Effector memory CD4-positive, alpha-beta T cell (primary cell): ENCODE data around the gene NEO1.

Experiments
- DNase-seq, 3 donors: peaks; one replicate each; pipeline ENCODE4 v3.0.0-alpha.2; 2020
- H3K27ac ChIP-seq: 2 replicates; pipeline ENCODE4 v1.7.0; 2013; ENCODE audit warnings: mild to moderate bottlenecking, low read length, moderate library complexity; ENCODE audit not compliant: insufficient read depth, poor library complexity, severe bottlenecking
- H3K27me3 ChIP-seq: replicated peaks from 2 replicates; pipeline ENCODE4 v1.7.0; 2013; ENCODE audit warnings: mild to moderate bottlenecking, low read length; ENCODE audit not compliant: insufficient read depth, control insufficient read depth, poor library complexity, severe bottlenecking
- H3K36me3 ChIP-seq: 2 replicates; pipeline ENCODE4 v1.7.0; 2013; ENCODE audit warnings: mild to moderate bottlenecking, low read length, moderate library complexity; ENCODE audit not compliant: control insufficient read depth, insufficient read depth
- H3K4me1 ChIP-seq: 2 replicates; pipeline ENCODE4 v1.7.0; 2013; ENCODE audit warnings: low read length, mild to moderate bottlenecking; ENCODE audit not compliant: control insufficient read depth, insufficient read depth, poor library complexity, severe bottlenecking
- H3K4me3 ChIP-seq: 2 replicates; pipeline ENCODE4 v1.7.0; 2013; ENCODE audit warnings: low read length, low read depth, mild to moderate bottlenecking; ENCODE audit not compliant: insufficient read depth, poor library complexity, severe bottlenecking
- H3K9me3 ChIP-seq: 2 replicates; pipeline ENCODE4 v1.7.0; 2013; ENCODE audit warnings: mild to moderate bottlenecking, low read length, moderate library complexity; ENCODE audit not compliant: control insufficient read depth

NEO1 gene

GRCh38 chr15:73108676-73109075 lies 56.4 kb downstream of the NEO1 start:
- Histone ChIP-seq H3K27me3 (no peaks in the 10 kb centered on the region), H3K4me1 (no peaks in the 10 kb centered on the region), H3K4me3 (no peak overlapping the region), H3K36me3 (no peaks in the 10 kb centered on the region), H3K9me3 (no peaks in the 10 kb centered on the region), H3K27ac (no peak overlapping the region)
- DNase-seq = no peak

- no peak for DNase-seq
- no peaks in the 10 kb centered on the region for H3K4me1 ChIP-seq
- H3K27me3 ChIP-seq = no peaks in the 10 kb centered on the region
- H3K4me3 ChIP-seq = no peak overlapping the region
- no peak overlapping the region for H3K27ac ChIP-seq
- no peaks in the 10 kb centered on the region for H3K36me3 ChIP-seq
- no peaks in the 10 kb centered on the region for H3K9me3 ChIP-seq
Observed at GRCh38 chr15:73109765-73110164, 57.5 kb downstream of the NEO1 start.

GRCh38 chr15:73110201-73110600 lies 57.9 kb downstream of the NEO1 start:
- H3K27me3 ChIP-seq = no peaks in the 10 kb centered on the region
- H3K27ac ChIP-seq = no peak overlapping the region
- no peaks in the 10 kb centered on the region for H3K36me3 ChIP-seq
- DNase-seq = no peak
- no peak overlapping the region for H3K4me3 ChIP-seq
- H3K9me3 ChIP-seq = no peaks in the 10 kb centered on the region
- H3K4me1 ChIP-seq = no peaks in the 10 kb centered on the region

GRCh38 chr15:73114064-73114463 lies 61.8 kb downstream of the NEO1 start:
- DNase-seq = no peak
- H3K36me3 ChIP-seq = no peaks in the 10 kb centered on the region
- H3K4me1 ChIP-seq = no peaks in the 10 kb centered on the region
- H3K4me3 ChIP-seq = no peak overlapping the region
- no peaks in the 10 kb centered on the region for H3K27me3 ChIP-seq
- no peaks in the 10 kb centered on the region for H3K9me3 ChIP-seq
- H3K27ac ChIP-seq = no peak overlapping the region

- Histone ChIP-seq H3K36me3 (no peaks in the 10 kb centered on the region), H3K27me3 (no peaks in the 10 kb centered on the region), H3K4me3 (no peak overlapping the region), H3K4me1 (no peaks in the 10 kb centered on the region), H3K9me3 (no peaks in the 10 kb centered on the region), H3K27ac (no peak overlapping the region)
- no peak for DNase-seq
Observed at GRCh38 chr15:73116164-73116563, 63.9 kb downstream of the NEO1 start.

DNA sequence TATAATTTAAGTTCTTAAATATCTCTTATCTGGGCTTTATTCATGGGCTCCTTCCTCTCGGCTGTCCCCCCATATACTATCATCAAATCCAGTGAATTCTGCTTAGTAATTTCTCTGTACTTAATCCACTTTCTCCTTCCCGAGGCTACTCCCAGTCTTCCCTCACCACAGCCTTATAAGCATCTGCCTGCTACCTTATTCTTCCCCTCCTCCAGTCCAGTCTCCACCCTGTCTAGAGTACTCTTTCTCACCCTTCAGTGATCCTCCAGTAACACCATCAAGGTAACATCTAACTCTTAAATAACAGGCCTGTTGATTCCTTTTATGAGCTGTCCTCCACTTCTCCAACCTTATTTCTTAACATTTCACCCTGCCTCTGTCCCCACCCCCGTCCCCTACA lies 65.8 kb downstream of the NEO1 start:
- Histone ChIP-seq H3K4me3 (no peak overlapping the region), H3K27me3 (no peaks in the 10 kb centered on the region), H3K9me3 (no peaks in the 10 kb centered on the region), H3K27ac (no peak overlapping the region), H3K4me1 (no peaks in the 10 kb centered on the region), H3K36me3 (no peaks in the 10 kb centered on the region)
- DNase-seq = no peak

GRCh38 chr15:73119478-73119877 lies 67.2 kb downstream of the NEO1 start:
- H3K4me1 ChIP-seq = no peaks in the 10 kb centered on the region
- H3K27ac ChIP-seq = no peak overlapping the region
- H3K4me3 ChIP-seq = no peak overlapping the region
- no peaks in the 10 kb centered on the region for H3K9me3 ChIP-seq
- no peaks in the 10 kb centered on the region for H3K27me3 ChIP-seq
- no peaks in the 10 kb centered on the region for H3K36me3 ChIP-seq
- DNase-seq = no peak

DNA sequence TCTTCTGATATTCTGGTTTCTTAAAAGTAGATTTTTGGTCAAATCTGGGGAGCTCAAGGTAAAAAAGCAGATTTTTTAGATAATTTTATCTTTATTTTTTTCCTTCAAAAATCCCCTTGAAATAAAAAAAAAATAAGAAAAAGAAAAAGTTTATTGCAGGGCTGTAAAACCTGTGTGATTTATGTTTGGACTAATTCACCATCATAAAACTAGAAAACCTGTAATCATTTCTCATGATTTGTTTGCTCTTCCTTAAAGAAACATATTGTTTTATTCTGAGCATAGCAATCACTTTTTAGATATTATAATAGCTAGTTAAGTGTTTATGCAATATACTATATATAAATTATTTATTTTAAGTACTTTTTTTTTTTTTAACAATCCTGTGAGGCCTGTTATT lies 68.0 kb downstream of the NEO1 start:
- no peak for DNase-seq
- Histone ChIP-seq H3K4me3 (no peak overlapping the region), H3K27me3 (no peaks in the 10 kb centered on the region), H3K27ac (no peak overlapping the region), H3K9me3 (no peaks in the 10 kb centered on the region), H3K36me3 (no peaks in the 10 kb centered on the region), H3K4me1 (no peaks in the 10 kb centered on the region)

DNA sequence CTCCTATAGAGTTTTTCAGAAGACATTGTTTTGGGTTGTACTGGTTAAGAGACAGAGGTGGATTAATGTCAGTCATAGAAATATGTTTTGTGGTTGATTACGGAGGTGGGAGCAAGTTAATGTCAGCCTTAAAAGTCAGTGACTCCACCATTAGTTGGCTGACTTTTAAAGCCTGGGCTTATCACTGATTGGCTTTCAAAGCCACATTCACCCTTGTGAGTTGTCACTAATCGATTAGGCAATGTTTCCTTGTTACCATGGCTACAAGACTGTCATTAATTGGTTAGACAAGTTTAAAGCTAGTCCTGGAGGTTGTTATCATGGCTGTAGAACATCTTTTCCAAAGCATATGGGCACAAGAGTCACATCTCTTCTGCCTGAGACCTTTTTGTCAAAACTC lies 73.0 kb downstream of the NEO1 start:
- H3K36me3 ChIP-seq = no peaks in the 10 kb centered on the region

GRCh38 chr15:73127302-73127936 lies 75.2 kb downstream of the NEO1 start:
- Histone ChIP-seq H3K36me3 (no peaks in the 10 kb centered on the region), H3K4me3 (no peak overlapping the region), H3K27ac (no peak overlapping the region), H3K27me3 (no peaks in the 10 kb centered on the region), H3K4me1 (no peaks in the 10 kb centered on the region), H3K9me3 (no peaks in the 10 kb centered on the region)
- DNase-seq = no peak

More for the DNA sequence above, 73.0 kb downstream of the NEO1 start:
- no peak overlapping the region for H3K4me3 ChIP-seq
- no peaks in the 10 kb centered on the region for H3K9me3 ChIP-seq
- no peaks in the 10 kb centered on the region for H3K4me1 ChIP-seq
- no peak overlapping the region for H3K27ac ChIP-seq
- no peak for DNase-seq
- H3K27me3 ChIP-seq = no peaks in the 10 kb centered on the region
